NCI-H1436 treated with DMSO at 0.1 percent for 48 hours (cell line): ENCODE measurements around the gene GPRC5A.

Source experiments
- DNase-seq: peaks from one replicate; lab custom pipeline; 2025; lab: John Stamatoyannopoulos, UW

The GPRC5A gene

GRCh38 chr12:12885096-12885792, 6.1 kb upstream of the GPRC5A start:
- no peak for DNase-seq

- DNase-seq: no peak
Observed at GRCh38 chr12:12887471-12887870, 3.9 kb upstream of the GPRC5A start.

- DNase-seq: no peak
Observed at GRCh38 chr12:12889701-12890100, 1.7 kb upstream of the GPRC5A start.

GRCh38 chr12:12890543-12891079, 751 bp upstream of the GPRC5A start:
- DNase-seq: no peak

GRCh38 chr12:12891881-12892355, 556 bp downstream of the GPRC5A start:
- DNase-seq: no peak

- no peak for DNase-seq
Observed at GRCh38 chr12:12892681-12893141, 1.3 kb downstream of the GPRC5A start.

- DNase-seq: no peak
Observed at GRCh38 chr12:12893438-12893837, 2.1 kb downstream of the GPRC5A start.

GRCh38 chr12:12896260-12896659, 4.9 kb downstream of the GPRC5A start:
- no peak for DNase-seq

- no peak for DNase-seq
Observed at GRCh38 chr12:12897302-12897701, 5.9 kb downstream of the GPRC5A start.

GRCh38 chr12:12898136-12898717, 6.9 kb downstream of the GPRC5A start:
- DNase-seq: no peak

GRCh38 chr12:12898911-12899511, 7.6 kb downstream of the GPRC5A start:
- DNase-seq: no peak

- no peak for DNase-seq
Observed at GRCh38 chr12:12899530-12900380, 8.4 kb downstream of the GPRC5A start.

GRCh38 chr12:12900786-12901157, 9.4 kb downstream of the GPRC5A start:
- no peak for DNase-seq

- no peak for DNase-seq
Observed at GRCh38 chr12:12901158-12901791, 9.9 kb downstream of the GPRC5A start.

- DNase-seq: no peak
Observed at GRCh38 chr12:12902036-12902435, 10.7 kb downstream of the GPRC5A start.

GRCh38 chr12:12903642-12904609, 12.6 kb downstream of the GPRC5A start:
- DNase-seq: no peak

GRCh38 chr12:12907552-12907951, 16.2 kb downstream of the GPRC5A start:
- DNase-seq: no peak

- DNase-seq: no peak
Observed at GRCh38 chr12:12908252-12908651, 16.9 kb downstream of the GPRC5A start.

GRCh38 chr12:12908711-12909110, 17.3 kb downstream of the GPRC5A start:
- no peak for DNase-seq

- DNase-seq: no peak
Observed at GRCh38 chr12:12909228-12909994, 18.0 kb downstream of the GPRC5A start.
